Ovary (tissue), 9 donors: Measurements from ENCODE around the gene KCNN2. TPM values are rescaled to one million over a fixed set of nuclear protein-coding genes. Genes with fewer than 3 reads are reported as not detected.

ENCODE experiments used
- DNase-seq, 5 donors: peaks; one replicate each; pipeline ENCODE4 v3.0.0-alpha.2; 2019 to 2020
- H3K27ac ChIP-seq, 2 donors: fragments of 200-600 bp; one replicate each; pipeline versions ENCODE4 v1.5.1 to v1.8.0; 2019 to 2022
- H3K27me3 ChIP-seq: fragments of 200-600 bp; one replicate; pipeline ENCODE4 v1.8.0; 2022
- H3K36me3 ChIP-seq: fragments of 200-600 bp; sonication (generic); one replicate; pipeline ENCODE4 v1.5.1; 2019
- H3K4me1 ChIP-seq: one replicate; pipeline ENCODE4 v1.8.1; 2013; ENCODE audit warnings: mild to moderate bottlenecking, moderate library complexity; ENCODE audit not compliant: insufficient read depth
- H3K4me3 ChIP-seq: fragments of 200-600 bp; sonication (generic); one replicate; pipeline ENCODE4 v1.5.1; 2017
- H3K9me3 ChIP-seq, 2 donors: fragments of 200-600 bp in 1 of 2; sonication (generic) in 1 of 2; one replicate each; pipeline versions ENCODE4 v1.5.1 to v1.8.1; 2013 to 2019; ENCODE audit warnings: mild to moderate bottlenecking in 1 of 2, moderate library complexity in 1 of 2
- EP300 ChIP-seq: sonication (generic); formaldehyde crosslinking; IDR thresholded peaks from one replicate; pipeline ENCODE4 v1.6.1; 2017; ENCODE audit warnings: antibody characterized with exemption
- POLR2A ChIP-seq: fragments of 450-650 bp; IDR thresholded peaks from one replicate; pipeline ENCODE4 v1.6.1; 2017; ENCODE audit warnings: antibody characterized with exemption, mild to moderate bottlenecking, moderate library complexity
- WGBS, 3 donors: extraction: QIAGEN DNeasy Blood & Tissue Kit in 1 of 3; methylation state at CpG; one replicate each; pipeline versions ENCODE4 v1.1.5 to v1.1.7; 2013 to 2017; 5-methylcytosine and 5-hydroxymethylcytosine counted together
- intact Hi-C, 4 donors: fragments of 100-400 bp; cut with DNase I; formaldehyde crosslinking; loops; one replicate each; pipeline versions ENCODE4 v1.11.0 to v1.15.1; 2022 to 2023
- polyA plus RNA-seq, 2 donors: library from polyadenylated mRNA; stranded (reverse); fragments of 200-250 nt in 1 of 2; fragments of 350-450 nt in 1 of 2; fragmentation: Illumina TruSeq in 1 of 2; extraction: RNeasy Lipid Tissue Mini Kit (QIAGEN cat#74804) in 1 of 2; gene quantifications; one replicate each; pipeline ENCODE4 v1.2.3, GENCODE V29; 2013 to 2014
- total RNA-seq, 7 donors: library from RNA; depleted of rRNA in 2 of 7; stranded (reverse); fragments of >200 nt in 2 of 7; fragmentation: NEBNext Ultra II Directional in 3 of 7; extraction: Animal tissue kit (Norgen Biotek cat#: 25700) in 3 of 7; gene quantifications; one replicate each; pipeline versions ENCODE4 v1.1.0 to v1.2.4, GENCODE V29; 2016 to 2023
- TF ChIP-seq, protein P1 (sequence below), 3 donors: fragments of 450-650 bp in 2 of 3; fragments of 200-600 bp in 1 of 3; IDR thresholded peaks; one replicate each; pipeline versions ENCODE4 v1.5.1 to v1.8.0; 2016 to 2022; ENCODE audit warnings: antibody characterized with exemption in 3 of 3, mild to moderate bottlenecking in 1 of 3
- donor health status: DM: no; HTN: no; CAD: no; lungs with moderate emphysema.
- donor health status: DM: no; HTN: no; CAD: no.
- donor health status: Bipolar disorder and iron deficiency.
- donor health status: DM: yes; HTN: yes; CAD: no.
- donor health status: DM: no; HTN: no; CAD: no.
- donor health status: DM: yes; HTN: yes; CAD: no.

KCNN2 gene
- total and polyA plus RNA-seq, 9 donors: 0.48 to 1.6 (median 0.96) TPM

DNA sequence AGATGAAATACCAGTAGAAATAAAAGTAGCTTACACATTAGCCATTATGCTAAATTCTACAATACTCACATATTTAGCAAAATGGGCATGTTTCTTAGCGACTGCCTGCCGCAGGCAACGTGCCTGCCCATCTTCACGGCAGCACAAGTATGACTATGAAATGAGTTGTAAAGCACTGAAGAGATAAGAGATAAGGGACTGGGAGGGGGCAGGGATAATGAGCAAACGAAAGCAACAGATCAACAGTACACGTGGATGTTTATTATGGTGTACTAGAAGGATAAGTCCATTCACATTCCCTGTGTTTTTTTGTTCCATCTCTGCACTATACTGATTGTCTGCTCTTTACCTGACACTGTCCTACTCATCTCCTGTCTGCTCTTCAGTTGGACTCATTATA lies 44.1 kb upstream of the KCNN2 start:
- TF ChIP-seq, protein P1, sequence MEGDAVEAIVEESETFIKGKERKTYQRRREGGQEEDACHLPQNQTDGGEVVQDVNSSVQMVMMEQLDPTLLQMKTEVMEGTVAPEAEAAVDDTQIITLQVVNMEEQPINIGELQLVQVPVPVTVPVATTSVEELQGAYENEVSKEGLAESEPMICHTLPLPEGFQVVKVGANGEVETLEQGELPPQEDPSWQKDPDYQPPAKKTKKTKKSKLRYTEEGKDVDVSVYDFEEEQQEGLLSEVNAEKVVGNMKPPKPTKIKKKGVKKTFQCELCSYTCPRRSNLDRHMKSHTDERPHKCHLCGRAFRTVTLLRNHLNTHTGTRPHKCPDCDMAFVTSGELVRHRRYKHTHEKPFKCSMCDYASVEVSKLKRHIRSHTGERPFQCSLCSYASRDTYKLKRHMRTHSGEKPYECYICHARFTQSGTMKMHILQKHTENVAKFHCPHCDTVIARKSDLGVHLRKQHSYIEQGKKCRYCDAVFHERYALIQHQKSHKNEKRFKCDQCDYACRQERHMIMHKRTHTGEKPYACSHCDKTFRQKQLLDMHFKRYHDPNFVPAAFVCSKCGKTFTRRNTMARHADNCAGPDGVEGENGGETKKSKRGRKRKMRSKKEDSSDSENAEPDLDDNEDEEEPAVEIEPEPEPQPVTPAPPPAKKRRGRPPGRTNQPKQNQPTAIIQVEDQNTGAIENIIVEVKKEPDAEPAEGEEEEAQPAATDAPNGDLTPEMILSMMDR (IDR thresholded peaks at IDR 0.05): no peak
- no peak for TF ChIP-seq EP300
- TF ChIP-seq POLR2A: no peak
- H3K27ac ChIP-seq: no peak overlapping the region
- 49 to 73% (median 63%) methylated on average over 6 of the region's 6 CpGs for WGBS, 3 donors
- intact Hi-C loops: no loop called here
- H3K4me1 ChIP-seq: no peaks in the 10 kb centered on the region
- no peak for DNase-seq
- no peak overlapping the region for H3K4me3 ChIP-seq
- no peaks in the 10 kb centered on the region for H3K36me3 ChIP-seq
- no peaks in the 10 kb centered on the region for H3K27me3 ChIP-seq
- no peaks in the 10 kb centered on the region for H3K9me3 ChIP-seq

DNA sequence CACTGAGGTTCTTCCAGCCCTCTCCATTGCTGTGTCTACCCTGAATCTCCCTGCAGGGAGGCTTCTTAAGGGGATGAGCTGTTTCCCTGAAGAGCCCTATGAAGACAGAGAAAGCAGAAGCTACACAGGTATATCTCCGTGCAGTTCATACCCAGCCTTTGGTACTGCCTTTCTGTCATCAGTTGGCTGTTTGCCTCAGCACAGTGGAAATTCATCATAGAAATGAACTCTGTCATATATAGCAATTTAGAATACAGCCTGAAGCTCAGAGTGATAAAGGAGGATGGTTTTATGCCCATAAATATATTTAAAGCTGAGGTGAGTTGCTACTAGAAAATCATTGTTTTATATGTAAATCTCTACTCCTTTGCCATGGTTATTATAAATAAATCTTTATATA lies 42.6 kb upstream of the KCNN2 start:
- WGBS, 3 donors: 79 to 86% (median 80%) methylated on average over 1 of the region's 1 CpG
- no peak for DNase-seq
- H3K36me3 ChIP-seq: no peaks in the 10 kb centered on the region

DNA sequence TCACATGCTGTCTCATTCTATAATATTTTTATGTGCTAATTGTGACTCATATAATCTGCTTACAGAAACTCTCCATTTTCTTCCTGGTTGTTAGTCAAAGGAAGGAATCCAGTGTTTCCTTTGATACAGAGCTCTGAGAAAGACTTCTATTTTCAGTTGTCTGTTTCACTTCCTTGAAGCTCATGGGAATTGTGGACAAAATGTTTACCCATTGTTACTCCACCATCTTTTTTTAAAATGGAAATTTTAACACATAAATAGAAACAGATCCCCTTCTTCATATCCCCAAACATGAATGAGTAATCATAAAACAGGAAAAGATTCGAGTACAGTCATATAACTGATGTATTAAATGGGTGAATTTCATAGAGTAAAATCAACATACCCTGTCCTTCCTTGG lies 42.0 kb upstream of the KCNN2 start:
- Histone ChIP-seq H3K27ac (no peak overlapping the region), H3K4me3 (no peak overlapping the region), H3K36me3 (no peaks in the 10 kb centered on the region), H3K27me3 (no peaks in the 10 kb centered on the region), H3K9me3 (no peaks in the 10 kb centered on the region), H3K4me1 (no peaks in the 10 kb centered on the region)
- 64 to 81% (median 80%) methylated on average over 1 of the region's 1 CpG for WGBS, 3 donors
- intact Hi-C loops: no loop called here
- DNase-seq: no peak
- TF ChIP-seq, protein P1 (IDR thresholded peaks at IDR 0.05): no peak
- TF ChIP-seq POLR2A: no peak
- no peak for TF ChIP-seq EP300

More for the DNA sequence above, 42.6 kb upstream of the KCNN2 start:
- no peaks in the 10 kb centered on the region for H3K9me3 ChIP-seq
- H3K4me3 ChIP-seq: no peak overlapping the region
- no peaks in the 10 kb centered on the region for H3K4me1 ChIP-seq
- no peaks in the 10 kb centered on the region for H3K27me3 ChIP-seq
- no peak for TF ChIP-seq POLR2A
- TF ChIP-seq EP300: no peak
- intact Hi-C loops: no loop called here
- H3K27ac ChIP-seq: no peak overlapping the region

DNA sequence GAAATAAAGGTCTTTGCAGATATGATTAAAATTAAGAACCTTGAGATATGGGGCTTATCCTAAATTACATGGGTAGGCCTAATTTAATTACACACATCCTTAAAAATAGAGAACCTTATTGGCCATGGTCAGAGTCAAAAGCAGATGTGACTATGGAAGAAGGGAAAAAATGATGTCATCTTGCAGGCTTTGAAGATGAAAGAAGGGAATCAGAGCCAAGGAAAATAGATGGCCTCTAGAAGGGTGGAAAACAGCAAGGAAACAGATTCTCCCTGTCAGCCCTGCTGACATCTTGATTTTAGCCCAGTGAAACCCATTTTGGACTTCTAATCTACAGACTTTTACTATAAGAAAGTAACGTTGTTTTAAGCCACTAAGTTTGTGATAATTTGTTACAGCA lies 37.6 kb upstream of the KCNN2 start:
- no peaks in the 10 kb centered on the region for H3K27me3 ChIP-seq
- no peak overlapping the region for H3K4me3 ChIP-seq
- no peaks in the 10 kb centered on the region for H3K36me3 ChIP-seq
- WGBS, 3 donors: 44 to 46% (median 44%) methylated on average over 1 of the region's 1 CpG
- no peak for TF ChIP-seq POLR2A
- TF ChIP-seq, protein P1 (IDR thresholded peaks at IDR 0.05): no peak
- no peak for TF ChIP-seq EP300
- no peaks in the 10 kb centered on the region for H3K9me3 ChIP-seq
- no peaks in the 10 kb centered on the region for H3K4me1 ChIP-seq
- no peak for DNase-seq
- H3K27ac ChIP-seq: no peak overlapping the region
- intact Hi-C loops: no loop called here

DNA sequence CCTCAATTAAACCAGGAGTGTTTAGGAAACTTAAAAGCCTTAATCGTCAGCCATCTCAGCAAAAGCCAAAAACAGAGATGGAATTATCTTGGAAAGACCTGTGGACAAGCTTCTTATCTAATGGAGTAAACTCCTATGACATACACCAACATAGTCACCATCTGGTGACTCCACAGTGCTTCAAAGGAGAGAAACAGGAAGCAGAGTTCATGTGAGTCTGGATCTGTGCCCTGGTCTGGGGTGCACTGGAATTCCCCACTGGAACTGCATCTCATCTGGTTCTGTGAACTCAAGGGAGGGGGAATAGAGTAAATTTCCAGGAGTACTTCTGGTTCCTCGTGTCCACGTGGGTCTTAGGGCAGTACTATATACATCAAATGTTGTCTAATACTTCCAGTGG lies 36.3 kb upstream of the KCNN2 start:
- no peak for TF ChIP-seq EP300
- TF ChIP-seq, protein P1 (IDR thresholded peaks at IDR 0.05): no peak
- no peak for TF ChIP-seq POLR2A
- 18 to 28% (median 26%) methylated on average over 3 of the region's 3 CpGs for WGBS, 3 donors
- H3K9me3 ChIP-seq: no peaks in the 10 kb centered on the region

More for the DNA sequence above, 36.3 kb upstream of the KCNN2 start:
- Histone ChIP-seq H3K27ac (no peak overlapping the region), H3K27me3 (no peaks in the 10 kb centered on the region), H3K4me1 (no peaks in the 10 kb centered on the region), H3K4me3 (no peak overlapping the region), H3K36me3 (no peaks in the 10 kb centered on the region)
- DNase-seq: no peak
- intact Hi-C loops: no loop called here
